HEK293T (cell line): ENCODE results near the gene ZNF646.

Experiments used
- FOXA1 ChIP-seq: fragments of 450-650 bp; IDR thresholded peaks from 2 replicates; pipeline ENCODE4 v1.6.1; 2016; ENCODE audit warnings: mild to moderate bottlenecking
- FOXM1 ChIP-seq: fragments of 450-650 bp; IDR thresholded peaks from 2 replicates; pipeline ENCODE4 v1.6.1; 2017; ENCODE audit warnings: mild to moderate bottlenecking, borderline replicate concordance
- L3MBTL2 ChIP-seq: fragments of 450-650 bp; conservative IDR thresholded peaks from 2 replicates; pipeline ENCODE4 v1.6.1; 2016; ENCODE audit warnings: mild to moderate bottlenecking
- LEF1 ChIP-seq: fragments of 450-650 bp; IDR thresholded peaks from 2 replicates; pipeline ENCODE4 v1.6.1; 2017; ENCODE audit warnings: mild to moderate bottlenecking, borderline replicate concordance
- NFRKB ChIP-seq: fragments of 450-650 bp; IDR thresholded peaks from 2 replicates; pipeline ENCODE4 v1.6.1; 2016; ENCODE audit warnings: mild to moderate bottlenecking, moderate library complexity
- SP1 ChIP-seq: fragments of 450-650 bp; IDR thresholded peaks from 2 replicates; pipeline ENCODE4 v1.6.1; 2017
- TARDBP ChIP-seq: fragments of 450-650 bp; IDR thresholded peaks from 2 replicates; pipeline ENCODE4 v1.6.1; 2016
- ZNF384 ChIP-seq: fragments of 450-650 bp; IDR thresholded peaks from 2 replicates; pipeline ENCODE4 v1.6.1; 2016

DNA sequence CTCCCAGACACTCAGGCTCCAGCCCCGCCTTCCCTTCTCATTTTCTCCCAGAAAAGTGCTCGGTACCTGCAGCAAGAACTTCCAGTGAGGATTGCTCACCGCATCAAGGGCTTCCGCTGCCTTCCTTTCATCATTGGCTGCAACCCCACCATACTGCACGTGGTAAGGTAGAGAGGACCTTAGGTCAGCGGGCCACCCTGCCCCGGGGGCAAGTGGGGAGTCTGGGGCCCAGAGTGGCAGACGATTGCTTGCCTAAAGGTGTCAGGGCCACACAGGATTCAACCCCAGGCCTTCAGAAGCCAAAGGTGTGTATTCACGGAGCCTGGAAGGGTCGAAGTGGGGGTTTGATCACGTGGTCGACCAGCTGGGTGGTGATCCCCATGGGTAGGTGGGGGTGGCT, 35.4 kb downstream of the ZNF646 start:
- TF ChIP-seq SP1 (no peak), LEF1 (no peak), L3MBTL2 (no peak), NFRKB (no peak), TARDBP (no peak), FOXA1 (no peak), FOXM1 (no peak), ZNF384 (no peak)
